Effector memory CD8-positive, alpha-beta T cell (primary cell): ENCODE data around the gene CRYBA2.
A peak's percentile ranks its signal among the peaks of the same experiment; 100 is the strongest.

Experiments used
- ATAC-seq: fragments of 150-1000 bp; cut with Tn5 transposase; replicated peaks from 2 replicates; pipeline ENCODE4 v1.10.0; 2021; ENCODE audit warnings: mild to moderate bottlenecking, moderate library complexity
- DNase-seq, 3 experiments: peaks; one replicate each; pipeline ENCODE4 v3.0.0; 2021
- H3K27ac Mint-ChIP-seq, 2 donors: one replicate each; pipeline ENCODE4 v1.8.0; 2022; ENCODE audit warnings: mild to moderate bottlenecking in 2 of 2, mixed read lengths in 2 of 2, moderate library complexity in 2 of 2
- H3K27me3 Mint-ChIP-seq, 2 donors: one replicate each; pipeline ENCODE4 v1.8.0; 2022; ENCODE audit warnings: mixed read lengths in 2 of 2
- H3K36me3 Mint-ChIP-seq: one replicate; pipeline ENCODE4 v1.8.0; 2022; ENCODE audit warnings: mild to moderate bottlenecking, moderate library complexity, mixed read lengths; ENCODE audit not compliant: insufficient read depth
- H3K4me1 Mint-ChIP-seq, 2 donors: one replicate each; pipeline ENCODE4 v1.8.0; 2022; ENCODE audit warnings: low read depth in 2 of 2, mixed read lengths in 2 of 2
- H3K4me3 Mint-ChIP-seq, 2 donors: one replicate each; pipeline ENCODE4 v1.8.0; 2022; ENCODE audit warnings: mild to moderate bottlenecking in 2 of 2, mixed read lengths in 2 of 2, moderate library complexity in 2 of 2
- H3K9me3 Mint-ChIP-seq, 2 donors: one replicate each; pipeline ENCODE4 v1.8.0; 2022; ENCODE audit warnings: mixed read lengths in 2 of 2

The CRYBA2 gene

DNA sequence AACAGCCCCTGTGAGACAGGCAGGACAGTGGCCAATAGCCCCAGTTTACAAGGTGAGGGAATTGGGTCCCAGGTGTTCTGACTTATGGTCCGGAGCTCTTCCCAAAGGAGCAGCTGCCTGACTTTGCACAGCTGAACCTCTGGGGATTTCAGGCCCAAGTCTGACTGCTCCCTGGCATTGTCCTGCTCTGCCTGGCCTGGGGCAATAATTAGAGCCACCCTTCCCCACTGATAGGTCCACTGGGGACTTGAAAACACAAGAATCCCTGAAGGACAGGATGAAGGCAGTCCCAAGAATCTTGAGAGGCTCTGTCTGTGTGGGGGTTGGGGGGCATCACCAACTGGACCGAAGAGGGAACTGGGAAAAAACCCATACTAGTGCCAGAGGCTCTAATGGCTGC, 4.6 kb downstream of the CRYBA2 start:
- no peak overlapping the region for H3K4me3 Mint-ChIP-seq
- peaks cover 5 to 17% of the 10 kb centered on the region in 2 donors for H3K4me1 Mint-ChIP-seq
- H3K36me3 Mint-ChIP-seq, result peaks cover 2% of the 10 kb centered on the region
- ATAC-seq (no peak), DNase-seq (no peak)
- no peak overlapping the region for H3K27ac Mint-ChIP-seq
- peaks cover 77 to 98% of the 10 kb centered on the region in 2 donors for H3K27me3 Mint-ChIP-seq
- no peaks in the 10 kb centered on the region for H3K9me3 Mint-ChIP-seq

DNA sequence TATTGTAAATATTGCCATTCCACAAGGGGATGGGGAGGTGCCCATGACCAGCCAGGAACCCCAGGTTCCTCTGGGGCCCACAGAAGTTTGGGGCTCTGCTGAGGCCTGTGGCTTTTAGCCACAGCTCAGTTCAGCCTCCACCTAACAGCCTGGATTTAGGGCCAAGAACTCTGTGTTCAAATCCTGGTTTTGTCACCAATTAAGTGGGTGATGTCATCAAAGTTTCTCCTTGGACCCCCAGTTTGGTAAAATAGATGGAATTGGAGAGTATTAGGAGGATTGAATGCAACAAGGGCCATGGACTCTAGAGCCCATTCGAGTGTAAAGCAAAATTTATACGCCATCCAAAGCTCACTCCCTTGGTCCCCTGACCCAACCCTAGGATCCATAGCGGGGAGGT, 5.1 kb downstream of the CRYBA2 start:
- ATAC-seq (no peak), DNase-seq (no peak)
- H3K4me1 Mint-ChIP-seq, result peaks cover 9 to 17% of the 10 kb centered on the region in 2 donors
- H3K36me3 Mint-ChIP-seq, result peaks cover 2% of the 10 kb centered on the region
- no peaks in the 10 kb centered on the region for H3K9me3 Mint-ChIP-seq
- no peak overlapping the region for H3K4me3 Mint-ChIP-seq
- H3K27me3 Mint-ChIP-seq, result peaks cover 82 to 100% of the 10 kb centered on the region in 2 donors
- H3K27ac Mint-ChIP-seq, result no peak overlapping the region

DNA sequence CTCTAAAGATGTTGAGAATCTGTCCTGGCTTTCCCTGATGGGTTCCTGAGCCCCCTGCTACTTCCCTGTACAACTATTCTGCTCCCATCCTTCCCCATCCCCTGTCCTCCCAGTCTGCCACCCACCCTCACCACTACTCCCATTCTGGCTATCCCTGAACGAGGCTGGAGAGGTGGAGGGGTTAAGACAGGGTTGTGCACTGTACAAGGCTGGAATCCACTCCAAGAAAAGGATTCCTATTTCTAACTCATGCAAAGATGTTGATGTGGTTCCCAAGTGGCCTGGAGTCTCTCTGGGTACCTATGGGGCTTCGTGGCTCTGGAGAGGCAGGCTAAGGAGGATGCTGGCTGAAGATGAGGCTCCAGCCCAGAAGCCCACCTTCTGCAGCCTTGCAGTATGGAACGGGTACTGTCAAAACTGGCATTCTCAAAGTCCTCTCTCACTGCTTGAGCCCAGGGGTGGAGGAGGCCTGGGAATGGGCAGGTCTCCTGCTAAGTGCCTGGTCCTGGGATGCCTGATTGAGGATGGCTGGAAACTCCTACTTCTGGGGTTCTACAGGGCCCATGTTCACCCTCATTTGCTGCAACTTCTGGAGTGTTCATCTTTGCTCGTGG, 7.0 kb downstream of the CRYBA2 start:
- Mint-ChIP-seq H3K4me1 (peaks cover 15 to 18% of the 10 kb centered on the region in 2 donors), H3K27me3 (peaks cover 88 to 100% of the 10 kb centered on the region in 2 donors), H3K9me3 (no peaks in the 10 kb centered on the region), H3K27ac (no peak overlapping the region), H3K4me3 (peak overlapping the region; percentile 13 to 37), H3K36me3 (peaks cover 4% of the 10 kb centered on the region)
- no peak for DNase-seq
- no peak for ATAC-seq

DNA sequence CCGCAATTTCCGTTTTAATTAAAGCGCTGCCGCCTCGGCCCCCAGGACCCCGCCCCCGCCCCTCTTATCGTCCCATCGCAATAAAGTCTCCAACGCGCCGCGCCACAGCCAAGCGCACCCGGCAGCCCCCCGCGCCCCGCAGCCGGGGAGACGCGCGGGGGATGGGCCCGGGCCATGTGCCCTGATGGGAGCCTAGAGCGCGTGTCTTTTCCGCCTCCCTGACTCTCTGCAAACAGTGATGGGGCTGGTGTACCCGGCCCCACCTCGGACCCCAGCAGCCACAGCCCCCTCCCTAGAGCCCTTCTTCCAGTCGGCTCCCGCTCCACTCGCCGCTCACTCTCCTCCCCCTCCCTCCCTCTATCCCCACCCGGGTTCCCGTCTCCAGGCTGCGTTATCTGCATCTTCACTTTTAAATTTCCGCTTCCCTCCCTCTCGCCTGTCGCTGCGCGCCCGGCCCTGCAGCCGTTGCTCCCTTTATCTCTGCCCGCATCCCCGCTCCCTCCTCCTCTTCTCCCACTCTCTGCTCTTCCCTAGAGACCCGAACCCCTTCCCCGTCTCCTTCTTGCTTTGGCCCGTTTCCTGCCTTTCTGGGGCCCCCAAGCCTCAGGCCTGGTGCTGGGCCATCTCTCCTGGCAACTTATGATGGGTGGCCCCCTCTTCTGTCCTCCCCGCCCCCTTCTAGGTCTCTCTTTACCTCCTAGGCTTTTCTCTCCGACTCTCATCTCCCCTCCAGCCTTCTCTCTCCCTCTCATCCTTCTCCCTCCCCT, 7.7 kb downstream of the CRYBA2 start:
- no peaks in the 10 kb centered on the region for H3K9me3 Mint-ChIP-seq
- DNase-seq (no peak), ATAC-seq (no peak)
- H3K36me3 Mint-ChIP-seq, result peaks cover 8% of the 10 kb centered on the region
- H3K4me1 Mint-ChIP-seq, result peaks cover 20 to 21% of the 10 kb centered on the region in 2 donors
- peaks cover 90 to 100% of the 10 kb centered on the region in 2 donors for H3K27me3 Mint-ChIP-seq
- peak overlapping the region; percentile 13 to 37 for H3K4me3 Mint-ChIP-seq
- no peak overlapping the region for H3K27ac Mint-ChIP-seq

DNA sequence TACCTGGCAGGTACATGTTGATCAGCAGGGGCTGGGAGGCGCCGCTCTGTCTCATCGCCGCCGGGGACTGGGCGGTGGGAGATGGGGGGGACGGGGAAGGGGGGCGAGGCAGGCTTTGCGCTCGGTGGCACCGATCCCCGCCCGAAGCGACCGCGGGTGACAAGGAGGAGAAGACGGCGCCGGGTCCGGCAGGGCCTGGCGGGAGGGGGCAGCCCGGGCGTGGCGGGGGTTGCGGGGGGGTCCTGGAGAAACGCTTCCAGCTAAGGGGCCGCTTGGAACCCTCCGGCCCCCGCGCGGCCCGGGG, 8.2 kb downstream of the CRYBA2 start, which contains the start of gene FEV:
FEV (minus strand) TSS at position 164 of the 304 bp plus-strand sequence; CDS start at position 55, 109 bp downstream.
- Mint-ChIP-seq H3K4me3 (peak within 1 kb of the TSS; percentile 13 to 37), H3K27me3 (peaks cover 89 to 100% of the 10 kb centered on the region in 2 donors), H3K36me3 (peaks cover 8% of the 10 kb centered on the region), H3K9me3 (no peaks in the 10 kb centered on the region), H3K27ac (peak within 1 kb of the TSS in 1 of 2 donors; percentile 17), H3K4me1 (peaks cover 23 to 24% of the 10 kb centered on the region in 2 donors)
- DNase-seq (no peak), ATAC-seq (no peak)

DNA sequence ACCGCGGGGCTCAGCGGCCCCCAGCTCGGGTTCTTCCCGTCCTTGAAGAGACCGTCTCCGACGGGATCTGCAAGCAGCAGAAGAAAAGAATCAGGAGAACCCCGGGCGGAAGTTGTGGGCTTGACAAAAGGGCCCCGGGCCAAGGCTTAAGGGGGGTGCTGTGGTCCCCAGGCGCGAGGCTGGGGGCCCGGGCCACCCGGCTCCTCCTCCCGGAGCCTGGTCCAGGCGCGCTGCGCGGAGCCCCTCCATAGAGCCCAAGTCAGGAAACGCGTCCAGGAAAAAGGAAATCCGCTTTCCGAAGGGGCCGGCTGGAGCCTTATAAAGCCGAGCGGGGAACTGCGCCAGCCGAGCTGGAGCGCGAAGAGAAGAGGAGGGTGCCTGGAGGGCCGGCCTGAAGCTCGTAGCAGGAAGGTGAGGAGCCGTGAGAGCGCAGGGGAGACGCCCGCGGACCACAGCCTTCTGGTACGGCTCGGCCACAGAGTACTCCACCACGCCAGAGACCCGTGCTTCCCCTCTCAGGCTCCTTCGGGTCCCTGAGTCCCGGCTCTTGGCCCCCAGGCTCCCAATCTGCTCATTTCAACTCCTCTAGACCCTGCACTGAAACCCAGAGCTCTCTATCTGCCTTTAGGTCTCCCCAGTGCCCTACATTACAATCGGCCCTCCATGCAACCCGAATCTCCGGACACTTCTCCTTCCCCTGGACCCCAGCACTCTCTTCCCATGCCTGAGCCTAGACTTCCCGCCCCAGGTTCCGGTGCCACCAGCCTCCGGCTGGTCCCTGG, 8.8 kb downstream of the CRYBA2 start:
- Mint-ChIP-seq H3K27ac (peak overlapping the region in 1 of 2 donors; percentile 17), H3K36me3 (peaks cover 8% of the 10 kb centered on the region), H3K4me1 (peaks cover 24 to 28% of the 10 kb centered on the region in 2 donors), H3K27me3 (peaks cover 86 to 100% of the 10 kb centered on the region in 2 donors), H3K9me3 (no peaks in the 10 kb centered on the region), H3K4me3 (peak overlapping the region in 1 of 2 donors; percentile 17)
- no peak for ATAC-seq
- DNase-seq, result no peak

DNA sequence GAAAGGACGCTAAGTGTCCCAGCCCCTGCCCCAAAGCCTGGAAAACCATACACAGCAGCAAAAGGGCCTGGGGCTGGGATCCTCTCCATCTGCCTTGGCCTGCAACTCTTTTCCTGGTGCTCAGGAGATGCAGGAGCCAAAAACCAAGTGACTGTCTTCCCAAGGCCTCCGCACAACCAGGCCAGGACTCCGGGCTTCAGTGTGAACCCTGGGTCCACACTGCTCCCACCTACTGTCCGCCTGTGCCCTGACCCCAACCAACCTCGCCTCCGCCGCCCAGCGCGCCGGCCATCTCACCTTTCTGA, 9.3 kb downstream of the CRYBA2 start:
- H3K9me3 Mint-ChIP-seq, result no peaks in the 10 kb centered on the region
- no peak overlapping the region for H3K27ac Mint-ChIP-seq
- DNase-seq (no peak), ATAC-seq (no peak)
- peaks cover 81 to 100% of the 10 kb centered on the region in 2 donors for H3K27me3 Mint-ChIP-seq
- peak overlapping the region in 1 of 2 donors; percentile 17 for H3K4me3 Mint-ChIP-seq
- peaks cover 24 to 28% of the 10 kb centered on the region in 2 donors for H3K4me1 Mint-ChIP-seq
- peaks cover 8% of the 10 kb centered on the region for H3K36me3 Mint-ChIP-seq

DNA sequence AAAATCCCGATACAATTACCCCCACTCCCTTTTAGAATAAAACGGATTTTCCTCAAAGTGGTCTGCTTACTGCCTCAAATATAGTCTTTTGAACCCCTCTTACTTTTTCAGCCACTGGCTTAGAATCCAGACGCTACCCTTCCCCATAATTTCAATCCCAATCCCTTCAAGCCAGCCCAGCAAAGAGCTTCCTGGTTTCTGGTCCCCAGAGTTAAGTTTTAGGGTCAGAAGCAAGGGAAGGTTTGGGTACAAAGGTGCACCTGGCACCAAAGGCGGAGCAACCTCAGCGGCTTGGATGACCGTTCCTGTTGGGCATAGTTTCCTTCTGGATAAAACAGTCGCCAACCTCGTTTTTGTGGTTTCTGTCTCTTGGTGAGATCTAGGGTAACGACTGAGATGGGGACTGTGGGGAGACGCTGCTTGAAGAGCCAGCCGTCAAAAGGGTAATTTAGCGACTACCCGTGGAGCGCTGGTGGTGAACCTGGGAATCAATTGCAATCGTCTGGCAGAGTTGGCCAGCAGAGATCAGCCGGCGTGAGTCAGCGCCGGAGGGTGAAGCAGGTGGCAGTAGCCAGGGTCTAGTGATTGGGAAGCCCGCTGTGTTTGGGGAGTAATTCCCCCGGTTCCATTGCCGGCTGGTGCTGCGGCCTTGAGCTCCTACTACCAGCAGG, 9.8 kb downstream of the CRYBA2 start:
- Mint-ChIP-seq H3K4me1 (peaks cover 24 to 28% of the 10 kb centered on the region in 2 donors), H3K27me3 (peaks cover 81 to 100% of the 10 kb centered on the region in 2 donors), H3K9me3 (no peaks in the 10 kb centered on the region), H3K4me3 (peak overlapping the region in 1 of 2 donors; percentile 50), H3K27ac (no peak overlapping the region), H3K36me3 (peaks cover 8% of the 10 kb centered on the region)
- DNase-seq (no peak), ATAC-seq (no peak)

DNA sequence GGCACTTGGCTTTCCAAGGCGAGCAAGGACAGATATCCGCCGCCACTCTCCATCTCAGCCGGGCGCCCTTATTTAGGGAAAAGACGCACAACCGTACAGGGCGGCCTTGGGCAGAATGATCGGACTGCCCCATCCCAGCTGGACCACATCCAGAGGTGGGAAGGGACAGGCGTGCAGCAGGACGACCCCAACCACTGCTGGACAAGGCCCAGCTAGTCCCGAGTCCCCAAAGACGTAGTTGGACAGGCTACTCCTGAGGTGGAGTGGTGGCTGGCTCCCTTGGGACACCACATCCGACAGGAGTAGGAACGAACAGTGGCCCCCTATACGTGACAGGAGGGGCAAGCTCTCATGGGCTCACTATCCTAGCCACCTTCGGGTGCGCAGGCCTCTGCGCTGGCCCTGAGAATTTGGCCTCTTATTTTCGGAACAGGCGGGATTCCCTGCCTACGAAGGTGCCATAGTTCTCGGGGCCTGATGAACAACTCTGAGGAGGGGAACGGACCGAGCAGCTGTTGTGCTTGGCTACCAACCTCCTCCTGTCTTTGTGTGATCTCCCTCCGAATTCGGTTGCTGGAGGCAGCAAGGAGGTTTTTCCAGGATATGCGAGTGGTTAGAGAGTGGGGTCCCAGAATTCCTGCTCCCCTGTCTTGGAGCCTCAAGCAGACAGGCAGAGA, 10.5 kb downstream of the CRYBA2 start:
- Mint-ChIP-seq H3K4me3 (peak overlapping the region; percentile 63 to 77), H3K36me3 (peaks cover 8% of the 10 kb centered on the region), H3K9me3 (no peaks in the 10 kb centered on the region), H3K4me1 (peaks cover 24 to 28% of the 10 kb centered on the region in 2 donors), H3K27ac (no peak overlapping the region), H3K27me3 (peaks cover 79 to 100% of the 10 kb centered on the region in 2 donors)
- no peak for DNase-seq
- ATAC-seq, result no peak

DNA sequence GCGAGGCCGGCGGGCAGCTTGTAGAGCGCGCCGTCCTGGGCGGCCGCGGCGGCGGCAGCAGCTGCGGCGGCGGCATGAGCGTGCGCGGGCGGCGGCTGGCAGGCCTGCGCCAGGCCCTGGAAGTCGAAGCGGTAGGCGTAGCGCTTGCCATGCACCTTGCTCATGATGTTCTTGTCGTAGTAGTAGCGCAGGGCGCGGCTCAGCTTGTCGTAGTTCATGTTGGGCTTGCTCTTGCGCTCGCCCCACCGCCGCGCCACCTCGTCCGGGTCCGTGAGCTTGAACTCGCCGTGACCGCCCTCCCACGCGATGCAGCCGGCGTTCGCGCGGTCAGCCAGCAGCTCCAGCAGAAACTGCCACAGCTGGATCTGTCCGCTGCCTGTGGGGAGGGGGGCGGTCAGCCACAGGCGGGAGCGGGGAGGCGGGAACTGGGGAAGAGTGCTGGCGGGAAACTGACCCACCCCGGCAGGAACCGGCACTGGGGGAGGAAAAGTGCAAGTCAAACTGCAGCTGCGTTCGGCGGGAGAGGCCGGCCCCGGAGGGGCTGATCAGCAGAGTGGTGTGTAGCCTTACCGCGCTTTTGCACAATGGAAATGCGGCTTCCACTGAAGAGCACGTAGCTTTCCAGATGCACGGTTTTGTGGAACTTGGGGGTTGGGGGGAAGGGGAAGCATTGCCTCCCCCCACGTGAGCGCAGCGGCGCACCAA, 11.2 kb downstream of the CRYBA2 start:
- peaks cover 79 to 100% of the 10 kb centered on the region in 2 donors for H3K27me3 Mint-ChIP-seq
- peaks cover 24 to 28% of the 10 kb centered on the region in 2 donors for H3K4me1 Mint-ChIP-seq
- H3K27ac Mint-ChIP-seq, result no peak overlapping the region
- H3K4me3 Mint-ChIP-seq, result peak overlapping the region; percentile 63 to 77
- peak in 1 of 3 experiments; percentile 25 for DNase-seq
- no peaks in the 10 kb centered on the region for H3K9me3 Mint-ChIP-seq
- peak; percentile 36 for ATAC-seq
- peaks cover 8% of the 10 kb centered on the region for H3K36me3 Mint-ChIP-seq

DNA sequence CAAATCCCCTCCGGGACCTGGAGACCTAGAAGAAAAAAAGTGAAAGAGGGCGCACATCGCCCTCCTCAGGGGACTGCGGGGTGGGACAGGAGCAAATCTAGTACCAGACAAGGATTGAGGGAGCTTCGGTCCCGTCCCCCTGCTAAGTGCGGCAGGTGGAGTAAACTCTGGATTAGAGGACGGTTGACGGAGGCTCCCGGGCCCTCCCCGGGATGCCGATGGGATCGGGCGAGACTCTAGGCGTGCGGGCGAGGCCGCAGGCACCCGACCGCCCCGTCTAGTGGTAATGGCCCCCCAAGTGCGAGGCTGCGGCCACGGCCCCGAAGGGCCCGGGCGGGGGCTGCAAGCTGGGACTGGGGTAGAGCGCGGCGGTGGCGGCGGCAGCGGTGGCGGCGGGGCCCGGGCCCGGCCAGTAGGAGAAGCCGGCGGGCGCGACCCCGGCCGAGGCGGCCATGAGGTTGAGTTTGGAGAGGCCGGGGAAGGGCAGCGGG, 11.8 kb downstream of the CRYBA2 start:
- Mint-ChIP-seq H3K9me3 (no peaks in the 10 kb centered on the region), H3K4me3 (peak overlapping the region; percentile 77 to 78), H3K27me3 (peaks cover 79 to 100% of the 10 kb centered on the region in 2 donors)

DNA sequence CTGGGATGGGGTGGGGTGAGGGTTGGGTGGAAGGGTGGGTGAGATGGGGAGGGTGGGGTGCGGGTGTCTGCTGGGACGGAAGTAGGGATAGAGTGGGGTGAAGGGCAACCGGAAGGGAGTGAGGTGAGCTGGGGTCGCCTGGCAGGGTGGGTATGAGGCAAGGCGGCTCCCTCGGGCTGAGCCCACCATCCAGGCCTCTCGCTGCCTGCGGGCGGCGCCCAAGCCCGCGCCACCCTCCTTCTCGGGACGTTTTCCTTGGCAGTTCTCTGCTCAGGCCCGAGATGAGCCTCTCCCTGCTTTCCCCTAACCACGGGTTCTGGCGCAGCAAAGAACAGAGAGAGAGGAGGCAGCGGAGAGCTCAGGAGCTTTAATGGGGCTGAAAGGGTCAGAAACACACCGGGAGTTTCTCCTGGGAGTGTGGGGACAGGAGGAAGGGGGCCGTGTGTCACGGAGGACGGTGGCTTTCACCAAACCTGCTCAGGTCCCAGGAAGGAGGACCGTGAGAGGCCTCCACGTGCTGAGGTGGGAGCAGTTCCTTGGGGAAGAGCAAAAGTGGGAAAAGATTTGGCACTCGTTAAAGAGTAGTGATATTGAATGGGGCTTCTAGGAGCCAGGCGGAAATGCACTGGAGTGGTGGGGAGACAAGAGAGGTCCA, 12.4 kb downstream of the CRYBA2 start:
- peaks cover 20 to 28% of the 10 kb centered on the region in 2 donors for H3K4me1 Mint-ChIP-seq
- H3K4me3 Mint-ChIP-seq, result peak overlapping the region; percentile 77 to 78
- H3K27ac Mint-ChIP-seq, result no peak overlapping the region
- ATAC-seq, result no peak
- peaks cover 79 to 100% of the 10 kb centered on the region in 2 donors for H3K27me3 Mint-ChIP-seq
- no peak for DNase-seq
- H3K9me3 Mint-ChIP-seq, result no peaks in the 10 kb centered on the region
- peaks cover 8% of the 10 kb centered on the region for H3K36me3 Mint-ChIP-seq

More for the DNA sequence above, 11.8 kb downstream of the CRYBA2 start:
- ATAC-seq, result peak; percentile 2
- DNase-seq, result no peak
- Mint-ChIP-seq H3K4me1 (peaks cover 24 to 28% of the 10 kb centered on the region in 2 donors), H3K36me3 (peaks cover 8% of the 10 kb centered on the region), H3K27ac (no peak overlapping the region)
